Measurements from ENCODE around the gene IRS1. TPM values are rescaled to one million over a fixed set of nuclear protein-coding genes. Genes with fewer than 3 reads are reported as not detected.

IRS1 gene
- total and polyA plus RNA-seq, 7 donors: 2.3 to 29.1 (median 18.5) TPM

DNA sequence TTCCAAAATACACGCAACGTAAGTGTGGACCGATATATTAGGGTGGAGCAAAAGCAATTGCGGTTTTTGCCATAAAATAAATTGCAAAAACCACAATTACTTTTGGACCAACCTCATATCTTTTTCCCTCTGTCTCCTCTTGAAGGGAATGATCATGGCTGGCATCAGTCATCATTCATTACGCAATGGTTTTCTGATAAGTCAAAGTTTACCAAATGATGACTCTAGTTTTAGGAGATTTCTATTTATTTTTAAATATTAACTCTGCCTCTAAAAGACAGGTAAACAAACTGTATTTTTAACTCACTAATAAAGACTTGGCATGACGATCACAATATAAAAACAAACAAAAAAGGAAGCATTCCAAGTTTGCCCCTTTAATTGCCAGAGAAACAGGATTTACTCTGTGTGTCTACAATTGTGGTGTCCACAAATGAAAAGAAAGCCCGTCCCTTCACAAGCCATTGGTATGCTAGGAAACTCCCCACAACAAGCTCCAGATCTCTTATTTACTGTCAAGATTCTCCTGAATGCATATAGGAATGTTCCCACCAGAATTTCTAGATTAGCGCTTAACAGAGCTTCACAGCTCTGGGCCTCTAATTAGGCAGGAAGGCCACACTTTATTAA is 61.3 kb downstream of the IRS1 start:
- TF ChIP-seq POLR2AphosphoS5 (IDR thresholded peaks at IDR 0.05) (no peak), EP300 (IDR thresholded peaks at IDR 0.05) (no peak), POLR2A (IDR thresholded peaks at IDR 0.05) (no peak), CTCF (IDR thresholded peaks at IDR 0.05) (no peak)
- Histone ChIP-seq H3K36me3 (peaks cover 0 to 12% (median 2%) of the 10 kb centered on the region in 4 donors), H3K27ac (peak overlapping the region in 3 of 4 donors; percentile 19 to 77 (median 76)), H3K27me3 (no peaks in the 10 kb centered on the region), H3K4me3 (no peak overlapping the region), H3K4me1 (peaks cover 0 to 54% (median 50%) of the 10 kb centered on the region in 4 donors), H3K9me3 (no peaks in the 10 kb centered on the region)
- intact Hi-C loops (cut with DNase I): no loop called here
- no peak for DNase-seq
- 81 to 88% methylated on average over 8 of the region's 8 CpGs for WGBS, 2 donors

DNA sequence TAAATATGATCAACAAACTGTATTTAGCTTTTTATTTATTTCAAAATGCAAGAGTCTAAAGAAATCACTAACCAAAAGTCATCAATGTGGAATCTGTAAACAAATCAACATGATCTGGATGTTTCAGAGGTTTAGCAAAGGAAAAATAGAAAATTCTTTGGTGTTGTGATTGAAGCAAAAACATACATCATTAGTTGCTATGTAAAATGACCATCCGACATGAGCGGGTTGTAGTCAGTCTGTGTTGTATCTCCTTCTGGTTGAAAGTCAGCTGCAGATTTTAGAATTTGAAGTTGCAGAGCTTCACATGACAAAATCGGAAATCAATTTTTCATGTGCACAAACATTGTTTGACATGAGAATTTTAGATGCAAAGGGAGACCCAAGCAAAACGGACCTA is 63.2 kb downstream of the IRS1 start:
- 94 to 95% methylated on average over 4 of the region's 4 CpGs for WGBS, 2 donors
- no peak for DNase-seq
- H3K27me3 ChIP-seq: no peaks in the 10 kb centered on the region
- intact Hi-C loops (cut with DNase I): no loop called here
- peaks cover 0 to 34% (median 31%) of the 10 kb centered on the region in 4 donors for H3K4me1 ChIP-seq
- H3K27ac ChIP-seq: no peak overlapping the region
- TF ChIP-seq CTCF (IDR thresholded peaks at IDR 0.05) (no peak), POLR2A (IDR thresholded peaks at IDR 0.05) (no peak), POLR2AphosphoS5 (IDR thresholded peaks at IDR 0.05) (no peak), EP300 (IDR thresholded peaks at IDR 0.05) (no peak)
- peaks cover 0 to 12% (median 2%) of the 10 kb centered on the region in 4 donors for H3K36me3 ChIP-seq
- H3K4me3 ChIP-seq: no peak overlapping the region
- H3K9me3 ChIP-seq: no peaks in the 10 kb centered on the region

DNA sequence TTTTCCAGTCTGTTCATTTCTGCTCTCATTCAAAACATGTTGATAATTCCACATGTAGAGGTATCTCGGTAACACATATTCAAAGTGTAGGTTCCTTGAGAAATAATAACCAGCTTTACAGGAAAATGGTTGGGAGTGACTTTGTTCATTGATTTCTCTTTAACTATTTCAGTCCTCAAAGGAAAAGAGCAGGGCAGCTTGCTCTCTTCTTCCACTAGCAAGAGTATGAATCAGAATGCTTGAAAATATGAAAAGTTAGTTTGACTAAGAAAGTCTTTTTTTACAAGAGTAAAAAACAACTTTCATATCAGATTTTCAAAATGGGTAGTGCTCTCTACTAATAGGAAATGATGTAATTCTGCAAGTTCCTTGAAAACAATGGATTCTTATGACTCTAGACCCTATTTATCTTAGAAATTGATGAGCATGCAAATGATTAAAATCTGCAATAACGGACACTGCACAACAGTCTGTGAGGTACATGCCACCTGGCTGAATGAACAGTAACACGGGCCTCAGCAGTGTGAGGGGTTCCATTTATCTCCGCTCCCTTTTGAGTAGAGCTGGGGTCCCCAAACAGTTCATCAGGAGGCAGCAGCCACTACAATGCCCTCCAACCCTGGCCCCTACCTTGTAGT is 65.6 kb downstream of the IRS1 start:
- no peak for TF ChIP-seq CTCF (IDR thresholded peaks at IDR 0.05)
- no peak for TF ChIP-seq EP300 (IDR thresholded peaks at IDR 0.05)
- TF ChIP-seq POLR2A (IDR thresholded peaks at IDR 0.05): no peak
- no peak for TF ChIP-seq POLR2AphosphoS5 (IDR thresholded peaks at IDR 0.05)
- Histone ChIP-seq H3K4me1 (peaks cover 0 to 11% (median 8%) of the 10 kb centered on the region in 4 donors), H3K9me3 (no peaks in the 10 kb centered on the region), H3K36me3 (peaks cover 0 to 12% (median 2%) of the 10 kb centered on the region in 4 donors), H3K27ac (peak overlapping the region in 2 of 4 donors; percentile 3 to 11), H3K4me3 (no peak overlapping the region), H3K27me3 (no peaks in the 10 kb centered on the region)
- no peak for DNase-seq
- intact Hi-C loops (cut with DNase I): no loop called here
- whole genome bisulfite sequencing, 2 donors: 91 to 94% methylated on average over 4 of the region's 4 CpGs

DNA sequence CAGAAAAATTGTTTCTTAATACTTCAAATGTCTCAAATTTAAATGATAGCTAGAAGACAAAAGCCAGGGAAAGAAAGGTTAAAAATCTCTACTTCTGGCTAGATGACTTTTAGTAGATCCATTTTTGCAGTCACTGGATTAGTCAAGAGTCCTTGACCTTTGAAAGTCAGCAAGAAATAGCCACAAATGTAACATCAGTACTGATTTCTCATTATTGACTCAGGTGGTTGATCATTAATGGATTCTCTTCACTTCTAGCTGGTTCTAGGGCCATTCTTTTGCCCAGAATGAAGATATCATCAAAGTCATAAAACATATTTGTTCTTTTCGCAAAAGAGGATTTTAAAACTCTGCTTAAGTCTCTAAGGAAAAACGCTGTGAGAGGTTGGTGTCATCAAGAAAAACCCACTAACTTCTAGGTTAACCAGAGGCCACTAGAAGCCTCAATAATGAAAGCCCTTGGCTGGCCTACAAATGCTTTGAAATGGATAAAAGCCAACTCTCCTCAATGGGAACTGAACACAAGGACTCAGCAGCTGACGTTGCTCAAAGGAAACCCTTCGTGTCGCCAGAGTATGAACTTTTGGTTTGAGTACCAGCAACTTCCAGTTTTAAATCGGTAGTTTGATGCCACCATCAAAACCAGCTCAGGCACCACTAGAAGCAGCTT is 66.3 kb downstream of the IRS1 start:
- H3K27ac ChIP-seq: peak overlapping the region in 2 of 4 donors; percentile 3 to 11

More for the DNA sequence above, 66.3 kb downstream of the IRS1 start:
- Histone ChIP-seq H3K9me3 (no peaks in the 10 kb centered on the region), H3K27me3 (no peaks in the 10 kb centered on the region), H3K36me3 (peaks cover 0 to 12% (median 2%) of the 10 kb centered on the region in 4 donors), H3K4me1 (peaks cover 0 to 4% (median 1%) of the 10 kb centered on the region in 4 donors), H3K4me3 (no peak overlapping the region)
- intact Hi-C loops (cut with DNase I): no loop called here
- TF ChIP-seq POLR2AphosphoS5 (IDR thresholded peaks at IDR 0.05) (peak in 1 of 4 donors; percentile 11), POLR2A (IDR thresholded peaks at IDR 0.05) (no peak), EP300 (IDR thresholded peaks at IDR 0.05) (no peak), CTCF (IDR thresholded peaks at IDR 0.05) (no peak)
- WGBS, 2 donors: 63 to 72% methylated on average over 6 of the region's 6 CpGs
- DNase-seq: no peak
